HG03439 (cell line): ENCODE results near the gene KCNK6.
"Not testable (repeated sequence)": the region's sequence is repeated elsewhere in the genome, so short reads cannot be mapped to it uniquely, and the experiment has no call there.

Experiments used
- ATAC-seq: cut with Tn5 transposase; IDR thresholded peaks from one replicate; pipeline ENCODE4 v1.9.1; 2021; ENCODE audit warnings: mild to moderate bottlenecking, moderate library complexity; ENCODE audit not compliant: unreplicated experiment

The KCNK6 gene

GRCh38 chr19:38360839-38361631 is 41.4 kb downstream of the KCNK6 start:
- ATAC-seq: no peak

GRCh38 chr19:38361633-38362075 is 42.0 kb downstream of the KCNK6 start:
- ATAC-seq: peak; percentile 52

- peak; percentile 45 for ATAC-seq
Measured at GRCh38 chr19:38362076-38362945, 42.7 kb downstream of the KCNK6 start.

- ATAC-seq: not testable (repeated sequence)
Measured at GRCh38 chr19:38362946-38363688, 43.5 kb downstream of the KCNK6 start.

GRCh38 chr19:38367041-38367440 is 47.4 kb downstream of the KCNK6 start:
- ATAC-seq: no peak

- ATAC-seq: no peak
Measured at GRCh38 chr19:38369584-38369983, 49.9 kb downstream of the KCNK6 start.

- no peak for ATAC-seq
Measured at GRCh38 chr19:38370299-38370698, 50.7 kb downstream of the KCNK6 start.

GRCh38 chr19:38371081-38371480 is 51.4 kb downstream of the KCNK6 start:
- ATAC-seq: no peak

GRCh38 chr19:38373907-38374331 is 54.3 kb downstream of the KCNK6 start:
- no peak for ATAC-seq

GRCh38 chr19:38374332-38375097 is 54.9 kb downstream of the KCNK6 start, which contains the start of gene PSMD8:
Gene PSMD8, plus strand, starts transcription at chr19:38374571. Its CDS starts 31 bp downstream, at chr19:38374602.
- peak; percentile 91 for ATAC-seq

GRCh38 chr19:38375098-38375493 is 55.5 kb downstream of the KCNK6 start:
- no peak for ATAC-seq

- no peak for ATAC-seq
Measured at GRCh38 chr19:38375748-38376147, 56.1 kb downstream of the KCNK6 start.

- no peak for ATAC-seq
Measured at GRCh38 chr19:38376576-38376975, 56.9 kb downstream of the KCNK6 start.

GRCh38 chr19:38377052-38377451 is 57.4 kb downstream of the KCNK6 start:
- ATAC-seq: no peak

- no peak for ATAC-seq
Measured at GRCh38 chr19:38378866-38379265, 59.2 kb downstream of the KCNK6 start.

GRCh38 chr19:38381138-38381537 is 61.5 kb downstream of the KCNK6 start:
- no peak for ATAC-seq
